ENCODE measurements around the gene TCOF1.

TCOF1 gene

GRCh38 chr5:150341989-150342388 lies 15.5 kb upstream of the TCOF1 start:
- Histone ChIP-seq H3K9me3 (replicated peaks in 1 of 11) (no peaks in the 10 kb centered on the region), H3K4me3 (no peak overlapping the region), H3K4me2 (peak overlapping the region; percentile 44 to 74 (median 56)), H3K36me3 (no peaks in the 10 kb centered on the region), H3K27ac (no peak overlapping the region), H3K9ac (no peak overlapping the region), H3K4me1 (peaks cover 50 to 72% (median 61%) of the 10 kb centered on the region in 10 experiments), H4K20me1 (no peaks in the 10 kb centered on the region), H3K27me3 (no peaks in the 10 kb centered on the region)
- TF ChIP-seq Cebpa-rat (IDR thresholded peaks at IDR 0.05): no peak

- Histone ChIP-seq H3K4me1 (peaks cover 52 to 78% (median 67%) of the 10 kb centered on the region in 10 experiments), H3K4me2 (peak overlapping the region; percentile 44 to 74 (median 56)), H3K27me3 (no peaks in the 10 kb centered on the region), H3K9ac (no peak overlapping the region), H3K4me3 (no peak overlapping the region), H3K36me3 (no peaks in the 10 kb centered on the region), H3K27ac (peak overlapping the region in 1 of 11 experiments; percentile 16; a peak in 1 of 22 replicates), H3K9me3 (replicated peaks in 1 of 11) (no peaks in the 10 kb centered on the region), H4K20me1 (no peaks in the 10 kb centered on the region)
- TF ChIP-seq Cebpa-rat (IDR thresholded peaks at IDR 0.05): no peak
Observed at GRCh38 chr5:150342583-150342982, 14.9 kb upstream of the TCOF1 start.

- no peak overlapping the region; a peak in 1 of 22 replicates for H3K27ac ChIP-seq
- H3K4me3 ChIP-seq: no peak overlapping the region
- no peaks in the 10 kb centered on the region for H3K36me3 ChIP-seq
- H4K20me1 ChIP-seq: no peaks in the 10 kb centered on the region
- no peaks in the 10 kb centered on the region for H3K9me3 ChIP-seq (replicated peaks in 1 of 11)
- H3K9ac ChIP-seq: peak overlapping the region in 1 of 11 experiments; percentile 13; a peak in 1 of 22 replicates
- H3K4me1 ChIP-seq: peaks cover 44 to 72% (median 62%) of the 10 kb centered on the region in 10 experiments
- no peaks in the 10 kb centered on the region for H3K27me3 ChIP-seq
- TF ChIP-seq Cebpa-rat (IDR thresholded peaks at IDR 0.05): no peak
- no peak overlapping the region for H3K4me2 ChIP-seq
Observed at GRCh38 chr5:150343994-150344631, 13.4 kb upstream of the TCOF1 start.

- Histone ChIP-seq H3K36me3 (no peaks in the 10 kb centered on the region), H4K20me1 (0 out of 22 replicates have a peak, but pooled peaks cover 0 to 2% (median 0%) of the 10 kb centered on the region in 11 experiments), H3K27me3 (no peaks in the 10 kb centered on the region), H3K4me3 (no peak overlapping the region), H3K9me3 (replicated peaks in 1 of 11) (no peaks in the 10 kb centered on the region), H3K4me2 (peak overlapping the region in 1 of 11 experiments; percentile 77; a peak in 1 of 22 replicates), H3K4me1 (peaks cover 32 to 67% (median 51%) of the 10 kb centered on the region in 10 experiments), H3K9ac (no peak overlapping the region), H3K27ac (no peak overlapping the region)
- TF ChIP-seq Cebpa-rat (IDR thresholded peaks at IDR 0.05): no peak
Observed at GRCh38 chr5:150345716-150346115, 11.8 kb upstream of the TCOF1 start.

- peak overlapping the region; percentile 50 to 77 (median 64) for H3K4me2 ChIP-seq
- H3K4me3 ChIP-seq: no peak overlapping the region
- peaks cover 31 to 67% (median 51%) of the 10 kb centered on the region in 10 experiments for H3K4me1 ChIP-seq
- no peaks in the 10 kb centered on the region for H3K9me3 ChIP-seq (replicated peaks in 1 of 11)
- H4K20me1 ChIP-seq: 0 out of 22 replicates have a peak, but pooled peaks cover 0 to 6% (median 0%) of the 10 kb centered on the region in 11 experiments
- no peaks in the 10 kb centered on the region for H3K27me3 ChIP-seq
- H3K27ac ChIP-seq: peak overlapping the region in 4 of 11 experiments; percentile 2 to 29 (median 15); a peak in 7 of 22 replicates
- TF ChIP-seq Cebpa-rat (IDR thresholded peaks at IDR 0.05): no peak
- H3K9ac ChIP-seq: peak overlapping the region in 1 of 11 experiments; percentile 32; a peak in 2 of 22 replicates
- no peaks in the 10 kb centered on the region for H3K36me3 ChIP-seq
Observed at GRCh38 chr5:150346592-150346991, 10.9 kb upstream of the TCOF1 start.

GRCh38 chr5:150347003-150347402 lies 10.5 kb upstream of the TCOF1 start:
- H3K27me3 ChIP-seq: no peaks in the 10 kb centered on the region
- peak overlapping the region; percentile 50 to 77 (median 64) for H3K4me2 ChIP-seq
- no peaks in the 10 kb centered on the region for H3K36me3 ChIP-seq
- H3K4me3 ChIP-seq: no peak overlapping the region
- peak overlapping the region in 1 of 11 experiments; percentile 32; a peak in 3 of 22 replicates for H3K9ac ChIP-seq
- H3K4me1 ChIP-seq: peaks cover 31 to 67% (median 53%) of the 10 kb centered on the region in 10 experiments
- TF ChIP-seq Cebpa-rat (IDR thresholded peaks at IDR 0.05): no peak
- no peaks in the 10 kb centered on the region for H3K9me3 ChIP-seq (replicated peaks in 1 of 11)
- H4K20me1 ChIP-seq: 0 out of 22 replicates have a peak, but pooled peaks cover 0 to 6% (median 0%) of the 10 kb centered on the region in 11 experiments
- H3K27ac ChIP-seq: peak overlapping the region in 4 of 11 experiments; percentile 2 to 29 (median 15); a peak in 6 of 22 replicates

GRCh38 chr5:150347451-150347850 lies 10.0 kb upstream of the TCOF1 start:
- no peaks in the 10 kb centered on the region for H3K9me3 ChIP-seq (replicated peaks in 1 of 11)
- peak overlapping the region in 2 of 11 experiments; percentile 7 to 29; a peak in 2 of 22 replicates for H3K27ac ChIP-seq
- no peaks in the 10 kb centered on the region for H3K36me3 ChIP-seq
- H3K4me3 ChIP-seq: no peak overlapping the region
- no peak for TF ChIP-seq Cebpa-rat (IDR thresholded peaks at IDR 0.05)
- no peaks in the 10 kb centered on the region for H3K27me3 ChIP-seq
- H4K20me1 ChIP-seq: 0 out of 22 replicates have a peak, but pooled peaks cover 0 to 6% (median 0%) of the 10 kb centered on the region in 11 experiments
- H3K4me2 ChIP-seq: peak overlapping the region in 10 of 11 experiments; percentile 50 to 77 (median 64); a peak in 18 of 22 replicates
- H3K4me1 ChIP-seq: peaks cover 31 to 67% (median 53%) of the 10 kb centered on the region in 10 experiments
- H3K9ac ChIP-seq: peak overlapping the region in 1 of 11 experiments; percentile 32; a peak in 2 of 22 replicates

GRCh38 chr5:150349681-150350275 lies 7.7 kb upstream of the TCOF1 start:
- Histone ChIP-seq H3K27ac (0 out of 22 replicates have a peak overlapping the region, but pooled peaks of 1 of the 11 experiments have one; percentile 3), H3K9ac (peak overlapping the region in 2 of 11 experiments; percentile 8 to 14; a peak in 2 of 22 replicates), H3K27me3 (no peaks in the 10 kb centered on the region), H3K4me3 (no peak overlapping the region), H3K36me3 (no peaks in the 10 kb centered on the region), H3K9me3 (replicated peaks in 1 of 11) (no peaks in the 10 kb centered on the region), H4K20me1 (0 out of 22 replicates have a peak, but pooled peaks cover 0 to 6% (median 0%) of the 10 kb centered on the region in 11 experiments), H3K4me1 (peaks cover 35 to 59% (median 50%) of the 10 kb centered on the region in 10 experiments), H3K4me2 (no peak overlapping the region)
- no peak for TF ChIP-seq Cebpa-rat (IDR thresholded peaks at IDR 0.05)
